HG03095 (cell line): Measurements from ENCODE around the gene DDX10.
"Not testable (repeated sequence)": the region's sequence is repeated elsewhere in the genome, so short reads cannot be mapped to it uniquely, and the experiment has no call there.

Experiments used
- ATAC-seq: cut with Tn5 transposase; IDR thresholded peaks from one replicate; pipeline ENCODE4 v1.9.1; 2021; ENCODE audit warnings: moderate library complexity; ENCODE audit not compliant: unreplicated experiment

Gene DDX10

DNA sequence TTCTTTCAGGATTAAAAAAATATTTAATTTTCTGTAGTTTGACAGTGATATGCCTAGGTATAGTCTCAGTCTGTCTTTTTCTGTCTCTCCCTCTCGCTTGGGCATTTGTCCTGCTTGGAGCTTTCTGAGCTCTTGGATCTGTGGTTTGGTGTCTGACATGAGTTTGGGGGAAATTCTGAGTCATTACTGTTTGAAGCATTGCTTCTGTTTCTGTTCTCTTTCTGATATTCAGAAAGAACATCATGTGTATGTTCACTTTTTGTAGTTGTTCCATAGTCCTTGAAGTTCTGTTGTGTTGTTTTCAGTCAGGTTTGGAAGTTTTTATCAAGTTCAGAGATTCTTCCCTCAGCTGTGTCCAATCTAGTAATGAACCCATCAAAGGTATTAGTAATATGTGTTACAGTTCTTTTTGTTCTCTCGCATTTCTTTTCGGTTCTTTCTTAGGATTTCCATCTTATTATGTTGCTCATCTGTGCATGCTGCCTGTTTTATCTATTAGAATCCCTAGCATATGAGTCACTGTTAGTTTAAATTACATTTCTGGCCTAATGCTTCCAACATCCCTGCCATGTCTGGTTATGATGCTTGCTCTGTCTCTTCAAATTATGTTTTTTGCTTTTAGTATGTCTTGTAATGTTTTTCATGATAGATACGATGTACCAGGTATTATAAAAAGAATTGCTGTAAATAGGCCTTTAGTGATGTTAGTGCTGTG is 48.4 kb downstream of the DDX10 start:
- peak; percentile 68 for ATAC-seq

DNA sequence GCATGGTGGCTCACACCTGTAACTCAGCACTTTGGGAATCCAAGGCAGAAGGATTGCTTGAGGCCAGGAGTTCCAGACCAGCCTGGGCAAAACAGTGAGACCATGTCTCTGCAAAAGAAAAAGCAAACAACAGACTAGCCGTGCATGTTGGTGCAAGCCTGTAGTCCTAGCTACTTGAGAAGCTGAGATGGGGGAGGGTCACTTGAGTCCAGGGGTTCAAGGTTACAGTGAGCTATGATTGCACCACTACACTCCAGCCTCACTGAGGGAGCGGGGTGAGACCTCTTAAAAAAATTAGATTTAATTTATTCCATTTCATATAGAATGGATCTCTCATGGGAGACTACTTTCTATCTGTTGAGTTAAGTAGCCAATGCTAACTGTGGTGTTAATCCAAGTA is 50.4 kb downstream of the DDX10 start:
- no peak for ATAC-seq

DNA sequence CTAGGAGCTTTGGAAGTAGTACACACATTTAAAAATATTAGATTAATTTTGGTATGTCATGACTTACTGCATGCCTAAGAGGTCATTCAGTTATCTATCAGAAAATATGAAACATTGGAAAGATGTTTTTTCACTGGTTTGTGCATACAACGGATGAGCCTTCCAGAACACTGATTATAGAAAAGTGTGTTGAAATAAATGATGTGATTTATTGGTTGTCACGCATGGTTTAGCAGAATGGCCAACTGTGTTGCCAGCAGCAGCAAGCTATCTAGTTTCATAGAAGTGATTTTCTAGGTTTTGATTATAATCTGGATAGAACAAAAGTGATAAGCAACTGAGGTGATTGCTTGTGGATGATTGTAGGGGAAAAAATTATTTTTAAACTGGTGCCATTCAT is 53.6 kb downstream of the DDX10 start:
- no peak for ATAC-seq

DNA sequence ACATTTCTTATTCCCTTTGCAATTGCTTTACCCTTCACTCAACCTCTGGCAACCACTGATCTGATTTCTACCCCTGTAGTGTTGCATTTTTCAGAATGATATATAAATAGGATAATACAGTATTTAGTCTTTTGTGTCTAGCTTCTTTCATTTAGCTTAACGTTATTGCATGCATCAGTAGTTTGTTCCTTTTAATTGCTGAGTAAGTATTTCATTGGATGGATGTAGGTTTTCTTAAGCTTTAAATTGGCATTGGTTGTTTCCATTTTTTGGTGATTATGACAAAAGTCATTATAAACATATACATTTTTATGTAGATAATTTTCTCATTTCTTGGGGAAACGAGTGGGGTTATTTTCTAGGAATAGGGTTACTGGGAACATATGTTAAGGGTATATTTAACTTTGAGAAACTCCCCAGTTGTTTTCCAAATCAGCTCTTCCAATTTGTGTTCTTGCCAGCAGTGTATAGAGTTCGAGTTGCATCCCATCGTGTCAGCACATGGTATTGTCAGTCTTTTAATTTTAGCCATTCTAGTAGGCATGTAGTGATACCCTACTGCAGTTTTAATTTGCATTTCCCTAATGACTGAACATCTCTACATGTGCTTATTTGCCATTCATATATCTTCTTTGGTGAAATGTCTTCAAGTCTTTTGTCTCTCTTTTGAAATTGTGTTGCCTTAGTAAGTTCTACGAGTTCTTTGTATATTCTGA is 60.3 kb downstream of the DDX10 start:
- ATAC-seq, result no peak

DNA sequence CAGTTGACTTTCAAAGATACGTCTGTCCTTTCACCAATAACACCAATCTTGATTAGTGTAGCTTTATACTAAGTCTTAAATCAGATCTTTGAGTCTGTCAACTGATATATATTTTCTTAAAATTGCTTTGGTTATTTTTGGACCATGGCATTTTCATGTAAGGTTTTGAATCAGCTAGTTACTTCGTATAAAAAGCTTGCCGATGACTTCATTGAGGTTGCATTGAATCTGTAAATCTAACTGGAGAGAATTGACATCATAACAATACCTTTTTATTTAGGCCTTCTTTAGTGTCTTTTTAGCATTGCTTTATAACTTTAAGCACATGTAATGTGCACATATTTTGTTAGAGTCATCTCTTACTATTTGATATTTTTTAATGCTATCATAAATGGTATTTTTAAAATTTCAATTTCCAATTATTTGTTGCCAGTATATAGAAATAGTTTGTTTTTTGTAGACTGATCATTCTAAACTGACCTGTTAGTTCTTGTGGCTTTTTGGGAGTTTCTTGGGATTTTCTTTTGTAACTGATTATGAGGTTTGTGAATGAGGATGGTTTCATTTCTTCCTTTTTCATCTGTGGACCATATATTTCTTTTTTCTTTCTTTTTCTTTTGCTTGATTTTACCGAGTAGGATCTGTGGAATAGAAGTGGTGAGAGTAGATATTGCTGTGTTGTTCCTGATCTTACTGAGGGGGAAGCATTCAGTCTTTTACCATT is 61.4 kb downstream of the DDX10 start:
- ATAC-seq, result no peak

DNA sequence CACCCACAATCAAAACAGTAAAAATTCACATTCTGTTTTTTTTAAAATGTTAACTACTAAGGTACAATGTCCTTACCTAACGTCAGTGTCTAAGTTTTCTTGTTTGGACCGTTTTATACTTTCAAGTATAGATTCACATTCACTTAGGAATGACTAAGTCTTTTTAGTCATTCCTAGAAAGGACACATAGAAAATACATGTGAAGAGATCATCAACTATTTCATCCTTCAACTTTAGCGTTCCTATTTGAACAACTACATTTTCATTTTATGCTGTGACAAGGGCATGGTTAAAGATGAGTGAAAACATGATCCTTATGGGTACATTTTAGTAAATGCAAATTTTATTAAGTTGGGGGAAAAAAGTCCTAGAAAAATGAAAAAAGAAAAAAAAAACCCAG is 62.8 kb downstream of the DDX10 start:
- no peak for ATAC-seq

DNA sequence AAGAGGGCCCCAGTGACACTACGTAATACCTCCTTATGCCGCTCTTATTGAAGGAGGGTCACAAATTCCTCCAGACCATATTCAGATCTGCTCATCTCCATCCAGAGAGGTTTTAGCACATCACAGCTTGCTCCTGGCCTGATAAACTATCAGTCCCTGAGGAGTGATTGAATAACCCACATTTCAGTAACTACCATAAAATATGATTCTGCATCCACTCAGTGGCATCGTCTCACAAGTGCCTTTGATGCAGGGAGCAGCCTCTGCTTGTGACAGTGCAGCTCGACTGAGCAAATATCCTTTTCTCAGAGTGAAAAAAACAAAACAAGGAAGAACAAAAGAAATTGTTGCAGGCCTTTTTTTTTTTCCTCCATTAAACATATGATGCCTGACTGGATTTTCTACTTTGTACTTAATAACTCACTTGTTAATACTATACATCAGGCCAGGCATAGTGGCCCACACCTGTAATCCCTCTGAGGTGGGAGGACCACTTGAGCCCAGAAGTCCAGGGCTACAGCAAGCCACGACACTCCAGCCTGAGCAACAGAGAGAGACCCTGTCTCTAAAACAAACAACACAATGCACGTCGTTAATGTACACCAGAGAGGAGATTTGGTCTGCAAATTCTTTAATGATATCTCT is 64.5 kb downstream of the DDX10 start:
- no peak for ATAC-seq

DNA sequence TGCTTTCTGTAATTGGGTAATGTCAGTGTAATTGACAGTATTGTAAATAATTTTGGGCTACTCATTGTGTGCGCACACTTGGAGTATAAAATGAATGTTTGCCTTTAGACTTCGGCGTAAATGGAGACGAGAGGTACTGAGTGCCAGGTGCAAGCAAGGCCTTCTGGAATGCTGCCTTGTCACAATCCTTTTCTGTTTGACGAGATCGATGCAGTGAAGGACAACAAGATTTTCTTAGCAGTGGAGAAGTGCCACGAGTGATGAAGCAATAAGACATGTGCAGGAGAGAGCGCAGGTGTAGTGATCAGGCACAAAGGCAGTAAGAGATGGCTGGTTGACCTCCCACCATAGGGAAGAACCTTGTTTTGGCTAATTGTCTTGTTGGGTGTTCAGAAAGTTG is 67.5 kb downstream of the DDX10 start:
- ATAC-seq, result no peak

DNA sequence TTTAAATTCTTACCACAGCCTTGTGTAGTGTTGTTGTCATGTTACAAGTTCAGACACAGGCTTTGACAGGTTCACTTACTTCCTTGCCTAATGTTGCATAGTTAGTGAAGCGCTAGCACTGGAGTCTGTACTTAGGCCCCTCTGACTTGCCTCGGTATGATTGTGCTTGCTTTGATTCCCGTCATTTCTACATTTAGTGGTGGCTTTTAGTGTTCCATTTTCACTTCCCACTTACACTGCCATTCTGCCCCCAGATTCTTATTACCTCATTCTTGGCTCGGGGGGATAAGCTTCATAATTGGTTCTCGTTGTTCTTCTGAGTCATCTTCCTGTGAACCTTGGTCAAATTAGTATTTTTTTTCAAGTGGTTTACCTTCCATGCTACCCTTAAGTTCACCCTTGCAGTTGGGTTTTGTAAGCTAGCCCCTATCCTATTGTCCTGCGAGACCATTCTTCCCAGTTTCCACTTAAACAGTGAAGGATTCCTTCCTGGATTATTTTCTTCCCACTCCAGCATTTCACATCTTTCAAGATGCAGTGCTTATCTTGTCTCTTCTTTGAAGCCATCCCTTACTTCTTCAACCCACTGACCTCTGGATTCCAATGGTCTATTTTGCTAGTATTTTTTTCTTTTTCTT is 68.7 kb downstream of the DDX10 start:
- peak; percentile 92 for ATAC-seq

DNA sequence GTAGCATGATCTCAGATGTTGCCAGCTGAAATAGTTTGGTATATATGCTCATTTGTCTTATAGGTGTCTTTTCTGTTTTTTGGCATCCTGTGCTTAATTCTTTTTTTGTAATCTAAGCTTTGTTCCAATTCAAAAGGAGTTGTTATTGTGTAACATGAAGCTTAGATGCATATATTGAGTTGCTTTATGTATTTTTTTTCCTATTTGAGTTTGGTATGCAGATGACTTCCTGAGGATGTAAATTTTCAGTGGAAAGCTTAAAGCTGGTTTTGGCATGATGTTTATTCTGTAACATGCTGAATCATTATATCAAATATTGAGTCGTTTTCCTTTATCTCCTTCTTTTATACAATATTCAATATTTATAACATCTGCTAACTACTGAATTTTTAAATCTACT is 69.4 kb downstream of the DDX10 start:
- ATAC-seq, result no peak

DNA sequence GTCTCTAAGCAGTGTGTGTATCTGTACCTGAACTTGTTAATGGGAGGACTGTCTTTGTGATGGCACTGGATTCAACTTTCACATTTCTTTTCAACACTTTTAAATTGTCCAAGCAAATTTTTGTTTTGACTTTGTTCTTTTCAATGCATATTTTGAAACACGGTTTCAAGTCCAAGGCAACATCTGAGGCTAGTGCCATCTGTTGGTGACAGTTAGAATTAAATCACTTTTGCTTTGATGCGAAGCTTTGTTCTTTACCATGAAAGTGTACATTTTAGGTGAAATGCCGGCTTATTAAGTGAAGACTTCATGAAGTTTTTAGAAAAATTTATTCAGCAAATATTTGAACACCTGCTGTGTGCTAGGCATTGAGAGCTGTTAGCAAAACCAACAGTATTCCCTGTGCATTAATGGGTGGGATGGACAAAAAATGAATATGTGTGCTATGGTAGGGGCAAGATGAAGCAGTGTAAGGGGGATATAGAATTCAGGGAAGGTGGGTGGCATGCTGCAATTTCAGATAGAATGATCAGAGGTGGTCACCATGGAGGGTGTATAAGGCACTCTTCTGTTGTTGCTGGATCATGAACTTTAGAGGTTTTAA is 70.2 kb downstream of the DDX10 start:
- ATAC-seq, result no peak

DNA sequence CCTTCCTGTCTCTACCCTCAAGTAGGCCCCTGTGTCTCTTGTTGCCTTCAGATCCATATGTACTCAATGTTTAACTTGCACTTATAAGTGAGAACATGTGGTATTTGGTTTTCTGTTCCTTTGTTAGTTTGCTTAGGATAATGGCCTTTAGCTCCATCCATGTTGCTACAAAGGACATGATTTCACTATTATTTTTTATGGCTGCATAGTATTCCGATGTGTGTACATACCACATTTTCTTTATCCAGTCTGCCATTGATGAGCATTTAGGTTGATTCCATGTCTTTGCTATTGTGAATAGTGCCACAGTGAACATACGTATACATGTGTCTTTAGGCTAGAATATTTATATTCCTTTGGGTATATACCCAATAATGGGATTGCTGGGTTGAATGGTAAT is 75.3 kb downstream of the DDX10 start:
- ATAC-seq, result not testable (repeated sequence)

DNA sequence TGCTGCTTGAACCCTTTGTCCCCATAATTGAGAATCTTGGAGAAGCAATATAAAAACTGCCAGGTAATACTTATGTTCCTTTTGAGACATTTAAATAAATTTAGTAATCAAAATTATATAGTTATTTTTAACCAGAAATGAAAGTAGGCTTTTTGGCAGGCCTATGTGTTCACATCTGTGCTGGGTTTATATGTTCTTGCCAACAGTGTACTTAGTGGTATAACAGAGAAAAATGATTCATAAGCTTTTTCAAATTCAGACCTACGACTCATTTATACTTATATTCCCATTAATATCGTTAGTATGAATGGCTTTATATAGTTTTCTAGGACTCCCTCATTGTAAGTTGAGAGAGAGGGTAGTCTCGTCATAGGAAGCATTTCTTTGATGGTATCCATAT is 79.0 kb downstream of the DDX10 start:
- ATAC-seq, result no peak

DNA sequence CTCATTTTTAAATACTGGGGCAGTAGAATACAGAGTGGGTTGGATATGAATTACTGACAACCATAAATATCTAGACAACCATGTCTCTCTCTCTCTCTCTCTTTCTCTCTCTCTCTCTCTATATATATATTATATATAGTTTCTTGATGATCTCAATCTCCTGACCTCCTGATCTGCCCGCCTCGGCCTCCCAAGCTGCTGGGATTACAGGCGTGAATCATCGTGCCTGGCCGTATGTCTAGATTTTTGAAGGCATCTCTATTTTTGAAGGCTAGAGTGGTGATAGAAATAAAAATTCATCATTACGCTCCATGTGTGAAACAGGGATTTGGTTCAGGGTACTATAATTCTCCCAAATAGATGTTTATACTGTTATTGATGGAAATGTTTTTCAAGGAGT is 84.1 kb downstream of the DDX10 start:
- ATAC-seq, result no peak

DNA sequence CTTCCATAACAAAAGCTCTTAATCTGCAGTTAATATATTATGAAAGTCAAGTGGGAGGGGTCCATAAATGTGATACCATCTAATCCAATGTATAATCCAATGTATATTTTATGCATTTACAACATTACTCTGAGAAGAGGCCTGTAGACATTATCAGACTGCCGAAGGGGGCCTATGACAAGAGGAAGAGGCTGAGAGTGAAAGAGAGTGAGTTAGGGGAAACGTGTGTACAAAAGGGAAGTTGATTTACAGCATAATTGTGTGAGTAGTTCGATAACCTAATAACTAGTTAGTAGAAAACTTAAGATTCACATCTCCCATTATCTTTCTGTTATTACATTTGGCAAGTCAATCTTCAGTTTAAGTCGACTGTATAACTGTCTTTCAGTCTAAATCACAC is 86.6 kb downstream of the DDX10 start:
- peak; percentile 75 for ATAC-seq

DNA sequence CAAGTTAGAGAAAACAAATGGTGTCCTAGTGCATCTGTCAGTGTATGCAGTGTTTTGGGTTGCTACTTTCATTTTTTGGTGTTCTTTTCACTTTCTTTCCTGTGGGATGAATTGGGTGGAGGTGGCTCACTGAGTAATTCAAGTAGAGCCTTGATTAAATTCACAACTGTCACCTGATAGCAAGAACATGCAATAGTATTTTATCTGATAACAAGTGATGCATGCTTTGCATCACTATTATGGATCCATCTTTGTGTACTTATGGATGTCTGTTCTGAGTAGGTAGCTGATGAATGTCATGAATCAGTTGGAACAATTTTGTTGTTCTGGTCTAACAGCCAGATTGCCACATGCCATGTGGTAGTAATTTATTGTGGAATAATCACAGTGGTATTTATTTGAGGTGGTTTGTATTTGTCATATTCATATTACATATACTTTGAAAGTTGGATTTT is 87.5 kb downstream of the DDX10 start:
- ATAC-seq, result no peak

DNA sequence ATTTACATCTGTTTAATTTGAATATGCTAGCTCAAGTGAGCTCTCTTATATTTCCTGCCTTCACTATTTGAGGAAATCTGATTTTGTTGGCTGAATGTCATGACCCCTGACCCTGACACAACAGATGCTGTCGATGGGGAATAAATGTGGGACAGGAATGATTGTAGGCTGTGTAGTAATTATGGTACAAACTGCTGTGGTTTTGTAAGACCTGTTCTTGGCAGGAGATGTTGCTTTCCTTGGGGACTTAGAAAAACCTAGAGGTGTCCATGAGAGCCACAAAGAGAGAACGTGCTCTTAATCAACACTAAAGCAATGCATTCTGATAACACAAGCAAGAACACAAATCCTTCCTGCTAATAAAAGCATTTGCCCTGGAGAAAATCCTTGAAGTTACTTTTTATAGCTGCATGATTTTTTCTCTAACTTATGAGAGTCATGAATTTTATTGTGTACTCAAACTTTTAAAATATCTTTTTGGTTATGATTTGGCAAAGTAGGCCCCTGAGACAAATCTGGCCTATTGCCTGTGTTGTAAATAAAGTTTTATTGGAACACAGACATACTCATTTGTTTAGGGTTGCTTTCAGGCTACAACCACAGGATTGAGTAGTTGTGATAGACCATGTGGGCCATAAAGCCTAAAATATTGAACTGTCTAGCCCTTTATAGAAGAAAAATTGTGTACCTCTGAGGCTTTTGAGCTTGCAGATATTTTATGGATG is 90.2 kb downstream of the DDX10 start:
- no peak for ATAC-seq

DNA sequence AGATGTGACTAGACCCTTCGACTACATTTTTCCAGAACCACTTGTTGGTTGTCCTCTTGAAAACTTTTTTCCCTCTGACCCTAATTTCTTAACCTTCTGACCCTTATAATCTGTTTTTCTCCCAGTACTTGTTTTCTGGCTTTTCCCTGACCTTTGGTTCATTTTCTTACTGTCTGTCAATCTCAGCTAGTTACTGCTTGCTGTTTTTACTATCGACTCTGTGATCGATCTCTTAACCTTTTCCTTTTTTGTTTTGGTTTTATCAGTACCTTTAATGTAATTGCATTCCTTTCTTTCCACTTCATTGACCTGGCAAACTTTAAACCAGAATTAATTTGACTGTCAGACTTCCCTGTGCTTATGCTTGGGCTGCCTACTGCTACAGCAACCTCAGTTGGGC is 92.8 kb downstream of the DDX10 start:
- no peak for ATAC-seq

DNA sequence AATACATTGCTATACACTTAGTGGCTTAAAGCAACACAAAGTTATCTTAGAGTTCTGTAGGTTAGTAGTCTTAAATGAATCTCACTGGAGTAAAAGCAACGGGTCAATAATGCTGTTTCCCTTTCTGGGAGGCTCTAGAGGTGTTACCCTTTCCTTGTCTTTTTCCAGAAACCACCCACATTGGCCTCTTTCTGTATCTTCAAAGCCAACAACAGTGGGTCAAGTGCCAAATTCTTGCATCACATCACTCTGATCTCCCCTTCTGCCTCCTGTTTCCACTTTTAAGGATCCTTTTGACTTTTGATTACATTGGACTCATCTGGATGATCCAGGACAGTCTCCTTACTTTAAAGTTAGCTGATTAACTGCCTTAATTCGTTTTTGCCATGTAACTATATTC is 93.6 kb downstream of the DDX10 start:
- no peak for ATAC-seq

DNA sequence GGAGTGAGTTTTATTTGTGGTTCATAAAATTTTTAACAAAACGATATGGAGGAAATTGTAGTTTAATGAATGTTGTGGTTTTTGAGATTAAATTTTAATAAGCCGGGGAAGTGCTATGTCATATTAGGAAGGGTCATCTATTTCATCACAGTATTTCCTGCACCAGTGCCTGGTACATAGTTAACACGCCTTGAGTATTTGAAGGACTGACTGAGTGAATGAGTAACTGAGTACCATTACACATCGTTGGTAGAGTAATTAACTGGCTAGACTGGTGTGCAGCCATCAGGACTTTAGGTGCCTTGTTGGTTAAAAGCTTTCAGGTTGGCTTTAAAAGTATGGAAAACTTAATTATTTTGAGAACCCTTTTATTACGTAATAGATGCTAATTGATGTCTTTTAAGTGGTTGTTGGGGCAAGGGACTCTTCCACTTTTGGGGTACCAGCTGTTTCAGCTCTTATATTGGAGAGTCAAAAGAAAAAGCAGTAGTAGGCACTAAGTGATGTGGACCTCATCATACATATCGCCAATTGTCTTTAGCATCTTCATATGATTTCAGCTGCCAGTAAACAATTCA is 101.8 kb downstream of the DDX10 start:
- ATAC-seq, result no peak
